ENCODE data around the gene MYL6.

Gene MYL6

DNA sequence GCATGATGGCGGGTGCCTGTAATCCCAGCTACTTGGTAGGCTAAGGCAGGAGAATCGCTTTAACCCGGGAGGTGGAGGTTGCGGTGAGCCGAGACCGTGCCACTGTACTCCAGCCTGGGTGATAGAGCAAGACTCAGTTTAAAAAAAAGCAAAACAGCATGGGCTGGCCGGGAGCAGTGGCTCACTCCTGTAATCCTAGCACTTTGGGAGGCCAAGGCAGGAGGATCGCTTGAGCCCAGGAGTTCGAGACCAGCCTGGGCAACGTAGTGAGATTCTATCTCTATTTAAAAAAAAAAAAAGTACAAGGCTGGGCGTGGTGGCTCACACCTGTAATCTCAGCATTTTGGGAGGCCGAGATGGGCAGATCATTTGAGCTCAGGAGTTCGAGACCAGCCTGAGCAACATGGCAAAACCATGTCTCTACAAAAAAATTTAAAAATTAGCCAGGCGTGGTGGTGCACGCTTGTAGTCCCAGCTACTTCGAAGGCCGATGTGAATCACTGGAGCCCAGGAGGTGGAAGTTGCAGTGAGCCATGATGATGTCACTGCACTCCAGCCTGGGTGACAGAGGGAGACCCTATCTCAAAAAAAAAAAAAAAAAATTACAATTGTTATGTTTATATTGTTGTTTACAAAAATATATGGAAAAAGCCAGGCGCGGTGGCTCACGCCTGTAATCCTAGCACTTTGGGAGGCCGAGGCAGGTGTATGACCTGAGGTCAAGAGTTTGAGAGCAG, 1.5 kb upstream of the MYL6 start:
- DNase-seq, result peak in 2 of 4 experiments; percentile 31 to 37

DNA sequence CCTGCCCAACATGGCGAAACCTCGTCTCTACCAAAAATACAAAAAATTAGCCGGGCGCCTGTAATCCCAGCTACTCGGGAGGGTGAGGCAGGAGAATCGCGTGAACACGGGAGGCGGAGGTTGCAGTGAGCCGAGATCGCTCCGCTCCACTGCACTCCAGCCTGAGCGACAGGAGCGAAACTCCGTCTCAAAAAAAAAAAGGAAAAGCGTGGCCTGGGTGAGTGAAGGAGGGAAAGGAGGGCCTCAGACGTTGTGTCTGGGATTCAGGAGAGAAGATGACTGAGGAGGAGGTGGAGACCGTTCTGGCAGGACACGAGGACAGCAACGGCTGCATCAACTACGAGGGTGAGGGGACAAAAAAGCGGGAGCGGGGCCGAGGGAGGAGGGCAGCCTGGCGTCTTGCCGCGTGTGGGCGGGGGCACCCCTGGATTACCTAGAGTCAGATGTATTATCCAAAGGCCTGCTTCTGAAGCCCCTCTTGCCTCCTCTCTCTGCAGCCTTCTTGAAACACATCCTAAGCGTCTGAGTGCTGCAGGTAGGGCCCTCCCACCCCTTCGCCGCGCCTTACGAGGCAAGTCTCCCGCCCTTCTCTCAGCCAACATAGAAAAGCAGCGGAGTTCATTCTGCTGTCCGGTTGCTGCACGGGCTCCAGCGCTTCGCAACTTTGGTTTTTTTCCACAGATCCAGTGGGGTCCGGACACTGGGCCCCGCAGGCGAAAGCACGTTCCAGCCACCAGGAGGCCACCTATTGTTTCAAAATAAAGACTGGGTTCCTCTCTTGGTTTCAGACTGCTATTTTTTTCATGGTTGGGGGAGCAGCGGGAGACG, 744 bp upstream of the MYL6 start:
- DNase-seq, result peak; percentile 67 to 83 (median 80)

DNA sequence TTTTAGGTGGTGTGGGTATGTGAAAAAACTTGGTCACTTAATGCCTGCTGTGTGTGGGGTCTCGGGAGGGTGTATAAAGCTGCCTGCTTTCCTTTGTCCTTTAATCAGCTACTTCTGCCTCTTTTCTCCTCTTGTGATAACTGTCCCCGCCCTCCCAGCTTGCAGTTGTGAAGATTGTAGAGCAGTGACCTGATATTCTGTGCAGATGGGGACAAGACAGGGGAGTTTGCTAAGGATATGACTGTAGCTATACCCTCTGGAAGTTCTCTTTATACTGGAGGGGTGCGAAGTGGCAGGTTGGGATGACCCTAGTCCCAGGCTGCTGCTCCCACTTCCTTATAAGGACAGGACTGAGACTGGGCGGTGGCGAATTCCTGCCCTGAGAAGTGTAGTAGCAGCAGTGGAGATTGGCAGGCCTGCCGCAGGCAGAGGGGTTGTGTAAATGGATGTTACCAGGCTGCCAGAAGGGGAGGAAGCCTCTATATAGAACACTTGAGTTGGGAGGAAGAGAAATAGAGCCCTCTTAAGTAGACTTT, 835 bp downstream of the MYL6 start:
- peak; percentile 66 to 83 (median 75) for DNase-seq

DNA sequence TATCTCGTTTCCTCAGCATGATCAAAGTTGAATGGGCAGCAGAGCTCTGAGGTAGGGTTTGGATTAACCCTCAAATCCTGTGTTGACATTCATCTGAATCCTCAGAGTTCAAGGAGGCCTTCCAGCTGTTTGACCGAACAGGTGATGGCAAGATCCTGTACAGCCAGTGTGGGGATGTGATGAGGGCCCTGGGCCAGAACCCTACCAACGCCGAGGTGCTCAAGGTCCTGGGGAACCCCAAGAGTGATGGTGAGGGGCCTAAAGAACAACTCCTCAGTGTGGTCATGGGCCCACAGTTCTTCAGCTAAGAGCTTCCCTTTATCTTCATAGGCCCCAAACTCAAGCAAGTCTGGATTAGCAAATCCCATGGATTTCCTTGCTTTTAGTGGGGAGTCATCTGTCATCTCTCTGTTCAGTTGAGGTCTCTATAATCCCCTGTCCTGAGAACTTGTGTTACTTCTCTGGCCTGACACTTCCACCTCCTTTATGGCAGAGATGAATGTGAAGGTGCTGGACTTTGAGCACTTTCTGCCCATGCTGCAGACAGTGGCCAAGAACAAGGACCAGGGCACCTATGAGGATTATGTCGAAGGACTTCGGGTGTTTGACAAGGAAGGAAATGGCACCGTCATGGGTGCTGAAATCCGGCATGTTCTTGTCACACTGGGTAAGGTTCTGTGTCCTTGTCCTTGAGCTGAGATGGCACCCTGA, 1.5 kb downstream of the MYL6 start:
- DNase-seq, result no peak

DNA sequence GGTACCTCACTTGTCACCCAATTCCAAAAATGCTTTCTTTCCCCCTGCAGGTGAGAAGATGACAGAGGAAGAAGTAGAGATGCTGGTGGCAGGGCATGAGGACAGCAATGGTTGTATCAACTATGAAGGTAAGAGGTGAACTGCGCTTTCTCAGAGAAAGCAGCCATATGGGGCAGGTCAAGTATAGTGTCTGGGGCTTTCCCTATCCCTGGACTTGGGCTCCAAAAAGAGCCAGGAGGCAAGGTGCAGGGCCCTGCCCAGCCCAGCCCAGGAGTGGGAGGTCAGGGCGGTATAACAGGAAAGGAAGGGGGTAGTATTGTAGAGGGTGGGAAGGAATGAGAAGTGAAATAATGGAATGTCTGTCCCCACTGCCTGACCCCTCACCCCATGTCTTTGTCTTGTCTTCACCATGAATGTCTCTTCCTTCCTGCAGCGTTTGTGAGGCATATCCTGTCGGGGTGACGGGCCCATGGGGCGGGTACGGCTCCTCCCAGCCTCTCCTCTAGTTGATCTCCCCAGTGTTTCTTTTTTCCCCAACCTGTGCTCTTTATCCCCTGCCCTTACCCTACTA, 2.1 kb downstream of the MYL6 start:
- peak in 3 of 4 experiments; percentile 18 to 39 (median 37) for DNase-seq

DNA sequence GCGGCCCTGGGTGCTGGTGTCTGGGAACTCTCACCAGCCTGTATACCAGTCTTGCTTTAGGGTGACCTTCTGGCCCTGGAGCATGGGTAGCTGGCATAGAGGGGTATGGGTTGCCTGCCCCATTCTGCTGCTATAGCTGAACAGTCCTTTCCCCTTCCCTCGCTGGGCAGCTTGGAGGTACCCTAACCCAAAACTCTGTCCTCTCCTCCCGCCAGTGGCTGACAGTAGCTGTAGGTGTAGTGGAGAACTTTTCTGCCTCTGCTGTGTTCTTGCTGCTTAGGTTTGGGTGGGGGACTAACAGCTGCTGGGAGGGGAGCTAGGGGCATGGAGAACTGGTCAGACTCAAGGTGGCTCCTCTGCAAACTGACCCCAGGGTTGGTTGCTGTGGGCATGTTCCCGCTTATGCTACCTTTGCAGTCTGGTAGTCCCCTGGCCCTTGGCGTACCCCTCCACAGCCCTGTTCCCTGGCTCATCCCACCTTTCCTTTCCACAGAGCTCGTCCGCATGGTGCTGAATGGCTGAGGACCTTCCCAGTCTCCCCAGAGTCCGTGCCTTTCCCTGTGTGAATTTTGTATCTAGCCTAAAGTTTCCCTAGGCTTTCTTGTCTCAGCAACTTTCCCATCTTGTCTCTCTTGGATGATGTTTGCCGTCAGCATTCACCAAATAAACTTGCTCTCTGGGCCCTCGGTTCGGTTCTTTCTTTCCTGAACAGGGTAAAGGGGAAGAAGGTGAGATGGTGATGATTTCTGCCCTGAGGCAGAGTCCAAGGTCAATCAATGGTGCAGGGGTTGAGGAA, 2.9 kb downstream of the MYL6 start:
- no peak for DNase-seq

DNA sequence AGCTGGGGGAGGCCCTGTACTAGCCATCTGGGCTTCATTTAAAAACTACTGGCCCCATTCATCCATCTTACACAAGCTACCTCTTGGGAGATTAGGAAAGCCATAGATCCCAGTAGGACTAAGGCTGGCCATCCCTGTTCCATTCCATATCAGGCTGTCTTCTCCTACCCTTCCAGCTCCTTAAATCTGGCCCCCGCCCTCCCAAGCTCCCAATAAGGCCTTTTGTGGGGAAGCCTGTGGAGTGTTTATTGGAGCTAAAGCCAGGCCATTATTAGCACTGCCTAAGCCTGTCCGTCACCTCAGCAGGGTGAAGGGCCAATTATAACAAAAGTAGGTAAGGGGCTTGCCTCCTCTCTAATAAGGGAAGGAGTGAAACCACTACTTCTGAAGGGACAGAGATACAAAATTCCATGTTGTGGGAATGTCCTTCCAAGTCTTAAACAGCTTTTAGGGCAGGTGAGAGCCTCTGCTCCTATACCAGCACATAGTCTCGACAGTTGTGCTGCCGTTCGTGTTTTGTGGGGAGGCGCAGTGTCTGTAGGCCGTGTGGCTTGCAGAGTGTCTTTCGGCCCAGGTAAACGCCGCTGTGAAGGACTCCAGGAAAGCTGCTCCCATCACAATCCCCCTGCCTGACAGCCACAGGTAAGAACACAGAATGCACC, 3.7 kb downstream of the MYL6 start:
- no peak for DNase-seq

DNA sequence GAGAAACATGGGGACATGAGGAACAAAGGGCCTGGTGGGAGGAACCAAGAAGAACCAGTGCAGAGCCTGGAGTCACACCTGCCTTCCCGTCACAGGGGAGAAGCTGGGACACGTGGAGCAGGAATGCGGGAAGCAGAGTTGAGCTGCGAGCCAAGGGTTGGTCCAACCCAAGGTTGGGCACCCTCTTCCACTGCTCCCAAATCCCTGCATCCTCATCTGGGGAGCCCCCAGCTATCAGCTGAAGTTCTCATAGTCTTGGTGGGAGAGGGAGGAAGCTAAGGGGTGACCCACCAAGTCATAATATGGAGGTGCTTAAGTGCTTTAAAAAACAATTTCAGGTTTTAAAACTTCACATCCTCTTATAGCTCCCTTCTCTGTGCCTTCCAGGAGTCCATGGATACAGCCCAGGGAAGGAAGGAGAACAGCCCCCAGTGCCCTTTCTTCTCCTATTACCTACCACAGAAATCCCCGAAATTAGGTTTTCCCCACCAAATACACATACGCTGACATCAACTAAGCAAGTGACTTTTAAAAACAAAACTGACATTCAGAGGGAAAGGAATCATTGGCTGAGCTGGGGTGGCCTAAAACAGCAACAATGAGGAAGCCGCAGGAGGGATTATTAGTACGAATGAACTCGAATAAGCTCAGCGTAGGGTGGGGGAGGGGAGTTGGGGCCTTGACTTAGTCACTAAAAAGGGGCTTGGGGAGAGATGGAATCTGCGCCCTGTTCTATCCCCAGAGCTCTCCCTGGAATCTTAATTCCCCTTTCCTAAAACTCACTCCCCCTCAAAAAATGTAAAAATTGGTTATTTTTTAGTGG, 4.5 kb downstream of the MYL6 start:
- DNase-seq, result no peak

DNA sequence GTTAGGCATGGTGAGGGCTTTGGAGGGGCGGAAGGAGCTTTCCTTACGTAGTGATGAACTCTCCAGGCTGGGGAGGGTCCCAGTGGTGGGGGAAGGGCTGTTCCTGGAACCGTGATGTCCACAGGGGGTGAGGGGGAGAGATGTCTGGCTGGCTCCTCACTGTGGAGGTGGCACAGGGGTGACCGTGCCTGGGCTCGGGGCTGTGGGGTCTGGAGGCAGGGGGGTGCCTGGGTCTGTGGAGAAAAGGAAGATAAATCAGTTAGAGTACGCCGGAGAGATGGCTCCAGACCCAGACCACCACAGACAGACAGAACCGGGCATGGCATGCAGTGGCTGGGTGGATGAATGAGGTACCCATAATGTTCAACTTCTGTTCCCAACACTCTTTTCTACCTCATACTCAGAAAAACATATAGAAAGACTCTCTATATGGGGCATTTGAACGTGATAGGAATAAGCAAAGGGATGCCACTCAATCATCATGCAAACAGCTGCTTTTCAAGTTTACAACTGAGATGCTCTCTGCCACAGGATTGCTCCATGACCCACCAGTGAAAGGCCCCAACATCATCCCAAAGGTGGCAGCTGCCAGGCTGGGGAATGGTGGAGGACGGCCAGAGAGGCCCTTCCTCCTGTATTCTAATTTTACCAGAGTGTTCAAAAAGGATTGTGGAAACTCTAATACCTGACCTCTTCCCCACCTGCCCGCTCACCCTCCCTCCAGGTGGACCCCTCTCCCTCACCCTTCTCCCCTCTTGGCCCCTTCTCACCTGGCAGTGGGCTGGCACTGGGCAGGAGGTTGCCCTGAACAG, 5.6 kb downstream of the MYL6 start:
- DNase-seq, result no peak

DNA sequence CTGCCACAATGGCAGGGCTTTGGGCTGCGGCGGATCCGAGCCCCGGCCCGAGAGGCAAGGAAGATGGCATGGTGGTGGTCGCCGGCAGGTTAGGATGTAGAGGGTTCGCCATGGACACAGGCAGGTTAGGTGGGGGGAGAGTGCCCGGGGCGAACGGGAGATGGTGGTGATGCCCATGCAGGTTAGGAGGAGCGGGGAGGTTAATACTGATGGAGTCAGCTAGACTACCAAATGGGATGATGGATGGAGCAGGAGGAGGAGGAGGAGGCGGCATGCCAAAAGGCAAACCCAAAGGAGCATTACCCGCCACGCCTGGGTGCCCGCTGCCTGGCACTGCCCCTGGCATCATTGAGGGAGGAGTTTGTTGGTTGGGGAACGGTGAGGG, 6.2 kb downstream of the MYL6 start:
- no peak for DNase-seq

DNA sequence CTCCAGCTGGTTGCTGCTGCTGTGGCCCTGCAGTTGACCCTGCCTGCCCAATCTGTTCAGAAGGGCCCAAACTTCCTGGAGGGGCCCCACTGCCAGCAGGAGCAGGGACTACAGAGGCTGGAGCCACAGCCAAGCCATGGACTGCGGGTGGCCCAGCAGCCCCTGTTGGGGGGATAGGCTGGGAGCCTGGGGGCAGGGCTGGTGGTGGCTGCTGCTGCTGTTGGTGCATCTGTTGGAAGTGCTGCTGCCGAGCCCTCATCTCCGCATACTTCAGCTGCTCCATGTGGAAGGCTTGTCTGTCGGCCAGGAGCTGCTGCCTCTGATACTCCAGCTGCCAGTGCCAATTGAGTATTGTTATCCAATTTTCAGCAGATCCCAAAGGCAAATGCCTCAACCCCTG, 7.2 kb downstream of the MYL6 start:
- no peak for DNase-seq

DNA sequence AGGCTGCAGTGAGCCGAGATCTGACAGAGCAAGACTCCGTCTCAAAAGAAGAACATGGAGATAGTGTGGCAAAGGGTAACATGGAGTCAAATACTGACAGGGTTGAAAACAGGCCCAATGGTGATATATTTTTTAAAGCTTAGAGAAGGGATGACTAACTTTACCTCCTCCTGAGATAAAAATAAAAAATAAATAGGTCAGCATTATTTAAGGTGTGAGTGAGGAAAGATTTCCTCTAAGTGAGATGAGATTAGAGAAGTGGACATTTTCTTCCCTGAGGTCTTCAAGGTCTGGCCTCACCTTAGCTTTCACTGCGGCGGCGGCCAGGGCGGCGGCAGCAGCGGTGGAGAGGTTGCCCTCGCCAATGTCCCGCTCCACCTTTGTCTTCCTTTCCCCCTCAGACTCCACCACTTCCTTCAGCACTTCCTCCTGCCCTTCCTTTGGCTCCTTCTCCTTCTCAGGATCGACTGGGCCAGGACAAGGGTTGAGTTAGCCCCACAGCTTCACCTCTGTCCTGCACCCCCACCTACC, 11.1 kb downstream of the MYL6 start:
- DNase-seq, result no peak

DNA sequence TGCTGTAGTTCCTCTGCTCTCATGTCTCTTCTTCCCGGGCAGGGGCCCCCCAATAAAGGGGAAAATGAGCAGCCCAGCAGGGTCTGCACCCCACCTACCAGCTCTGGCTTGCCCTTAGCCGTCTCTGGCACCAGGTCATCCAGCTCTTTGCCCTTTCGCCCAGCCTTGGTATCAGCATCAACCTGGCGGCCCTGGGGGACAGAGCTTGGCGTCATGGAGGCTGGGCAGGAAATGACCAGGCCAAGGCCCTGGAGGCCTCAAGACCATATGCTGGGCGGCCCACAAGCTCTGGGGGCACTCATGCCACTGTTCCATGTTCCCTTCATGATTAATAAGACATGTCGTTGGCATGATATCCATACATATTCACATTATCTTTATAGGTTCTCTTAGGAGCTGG, 14.7 kb downstream of the MYL6 start:
- DNase-seq, result no peak

DNA sequence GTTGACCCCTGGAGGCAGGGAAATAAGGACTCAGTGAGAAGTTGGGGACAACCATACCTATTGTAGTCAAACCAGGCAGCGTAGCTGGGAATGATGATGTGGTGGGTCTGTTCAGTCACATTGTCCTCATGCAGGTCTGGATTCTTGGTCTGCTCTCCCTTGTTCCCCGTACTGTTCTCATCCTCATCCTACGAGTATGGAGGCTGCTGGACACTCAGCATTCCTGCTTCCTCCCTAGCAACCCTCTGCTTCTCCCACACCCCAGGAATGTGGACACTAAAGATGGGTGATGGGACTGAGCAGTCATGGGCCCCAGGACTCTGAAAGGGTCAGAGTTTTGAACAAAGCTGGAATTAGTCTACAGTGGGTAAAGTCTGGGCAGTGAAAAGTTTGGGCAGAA, 20.2 kb downstream of the MYL6 start:
- DNase-seq, result no peak

DNA sequence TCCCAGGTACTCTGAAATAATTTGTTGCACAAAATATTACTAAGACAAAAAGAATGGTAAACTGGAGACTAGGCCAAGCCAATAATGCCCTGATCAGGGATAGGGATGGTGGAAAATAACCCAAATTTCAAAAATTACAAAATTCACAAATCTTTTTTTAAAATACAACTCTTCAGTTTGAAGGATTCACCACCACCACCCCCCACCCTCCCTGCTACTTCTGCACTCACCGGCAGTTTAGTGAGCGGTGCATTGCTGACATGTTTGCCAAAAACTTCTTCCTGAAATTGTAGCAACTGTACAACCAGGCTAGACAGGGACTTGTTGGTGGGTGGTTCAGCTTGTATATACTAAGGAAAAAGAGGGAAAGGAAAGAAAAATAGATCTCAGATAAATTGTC, 28.8 kb downstream of the MYL6 start:
- no peak for DNase-seq

DNA sequence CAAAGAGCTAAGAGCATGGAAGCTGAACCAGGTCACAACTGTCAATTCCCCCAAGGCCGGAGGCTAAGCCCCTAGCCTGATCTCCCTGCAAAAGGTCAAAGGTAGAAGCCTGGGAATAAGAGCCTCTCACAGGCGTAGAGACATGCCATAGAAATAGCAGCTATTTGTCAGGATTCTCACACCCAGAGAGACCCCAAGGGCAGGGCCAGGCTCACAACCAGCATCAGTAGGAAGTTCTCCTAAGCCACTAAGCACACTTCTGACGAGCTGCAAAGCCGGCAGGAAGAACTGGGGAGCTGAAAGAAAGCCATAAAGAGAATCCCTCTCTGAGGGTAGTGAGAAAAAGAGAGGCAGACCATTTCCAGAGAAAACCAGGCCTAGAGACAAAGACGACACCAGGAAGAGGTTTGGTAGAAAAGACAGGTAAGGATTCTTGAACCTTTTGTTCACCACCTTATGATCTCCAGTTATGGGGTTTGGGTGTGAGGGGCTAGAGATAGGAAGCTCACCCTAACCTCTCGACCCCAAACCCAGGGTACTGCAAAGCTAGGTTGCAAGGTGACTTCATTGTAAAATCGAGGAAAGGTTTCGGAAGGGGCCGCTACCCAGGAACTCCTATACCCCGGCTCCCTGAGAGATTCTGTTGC, 30.1 kb downstream of the MYL6 start:
- peak in 3 of 4 experiments; percentile 18 to 29 (median 27) for DNase-seq

DNA sequence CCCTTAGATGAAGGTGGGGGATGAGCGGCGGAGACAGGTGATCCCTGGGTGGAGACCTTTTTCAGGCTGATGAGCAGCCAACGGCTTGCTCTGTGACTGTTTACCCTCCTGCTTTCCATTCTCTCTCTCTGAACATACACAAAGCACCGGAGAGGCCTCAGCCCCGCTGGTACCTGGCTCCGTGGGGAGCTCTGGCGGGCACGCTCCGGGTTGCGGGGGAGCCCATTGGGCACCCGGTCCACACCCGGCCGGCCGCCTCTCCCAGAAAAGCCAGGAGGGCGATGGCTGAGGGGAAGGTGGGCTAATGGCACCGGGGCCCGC, 30.6 kb downstream of the MYL6 start:
- DNase-seq, result peak in 1 of 4 experiments; percentile 36

DNA sequence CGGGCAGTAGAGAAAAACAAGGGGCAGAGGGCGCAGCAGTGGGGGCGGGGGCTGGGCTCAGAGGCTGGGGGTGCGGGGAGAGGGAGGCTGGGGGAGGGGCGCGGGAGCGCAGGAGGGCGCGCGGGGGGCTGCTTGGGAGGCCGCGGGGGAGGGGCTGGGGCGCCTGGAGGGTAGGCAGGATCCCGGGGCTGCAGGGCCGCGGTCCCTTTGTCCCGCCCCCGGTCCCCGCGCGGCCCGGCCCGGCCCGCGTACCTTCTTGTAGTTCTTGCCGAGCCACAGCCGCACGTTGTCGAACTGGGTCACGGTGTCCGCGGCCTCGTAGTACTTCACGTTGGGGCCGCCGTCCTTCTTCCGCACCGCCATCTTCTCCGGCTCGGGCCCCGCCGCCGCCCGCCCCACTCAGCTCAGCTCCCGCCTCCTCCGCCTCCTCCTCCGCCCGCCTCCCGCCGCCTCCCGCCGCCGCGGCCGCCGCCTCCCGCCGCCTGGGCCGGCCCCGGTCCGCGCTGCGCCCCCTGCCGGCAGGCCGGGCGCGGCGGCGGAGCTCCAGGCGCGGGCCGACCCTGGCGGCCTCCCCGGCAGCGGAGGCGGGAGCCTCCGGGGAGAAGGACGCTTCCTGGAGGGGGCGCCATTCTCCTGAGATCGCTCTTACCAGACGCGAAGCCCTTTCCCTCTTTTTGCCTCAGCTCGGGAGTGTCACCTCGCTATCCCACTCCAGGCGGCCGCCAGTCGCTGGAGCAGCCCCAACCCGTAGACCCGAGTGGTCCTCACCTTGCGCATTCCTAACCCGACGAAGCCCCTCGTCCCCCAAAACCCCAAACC, 31.1 kb downstream of the MYL6 start, which contains the start of gene SMARCC2:
Gene SMARCC2, minus strand, starts transcription at position 385 of the 819 bp plus-strand sequence. Its CDS starts 22 bp downstream, at position 363.
- peak; percentile 93 to 97 (median 95) for DNase-seq
